Liver (tissue), 9 donors: ENCODE measurements around the gene IL1RL1. TPM values are rescaled to one million over a fixed set of nuclear protein-coding genes. Genes with fewer than 3 reads are reported as not detected.
A peak's percentile ranks its signal among the peaks of the same experiment; 100 is the strongest.

Source experiments
- DNase-seq: peaks from one replicate; pipeline ENCODE4 v3.0.0-alpha.2; 2017; ENCODE audit warnings: low spot score
- H3K27ac ChIP-seq, 2 donors: one replicate each; pipeline ENCODE4 v1.7.0; 2013; ENCODE audit warnings: inconsistent platforms in 2 of 2, low read length in 2 of 2, control low read depth in 1 of 2, low read depth in 1 of 2, mild to moderate bottlenecking in 1 of 2
- H3K27me3 ChIP-seq, 4 donors: one replicate each; pipeline versions ENCODE4 v1.6.1 to v1.7.0; 2013; ENCODE audit warnings: low read length in 3 of 4, inconsistent platforms in 1 of 4, mild to moderate bottlenecking in 1 of 4, moderate library complexity in 1 of 4; ENCODE audit not compliant: control insufficient read depth in 4 of 4, insufficient read depth in 4 of 4
- H3K36me3 ChIP-seq, 4 donors: one replicate each; pipeline versions ENCODE4 v1.6.1 to v1.7.0; 2013; ENCODE audit warnings: low read length in 3 of 4, mild to moderate bottlenecking in 3 of 4, low read depth in 1 of 4, moderate library complexity in 1 of 4; ENCODE audit not compliant: control insufficient read depth in 4 of 4, insufficient read depth in 3 of 4
- H3K4me1 ChIP-seq, 4 donors: one replicate each; pipeline versions ENCODE4 v1.6.1 to v1.7.0; 2013; ENCODE audit warnings: low read length in 3 of 4, mild to moderate bottlenecking in 3 of 4, moderate library complexity in 1 of 4; ENCODE audit not compliant: control insufficient read depth in 4 of 4, insufficient read depth in 4 of 4
- H3K4me3 ChIP-seq, 3 donors: one replicate each; pipeline versions ENCODE4 v1.6.1 to v1.7.0; 2013; ENCODE audit warnings: low read length in 3 of 3, control low read depth in 1 of 3, low read depth in 1 of 3, mild to moderate bottlenecking in 1 of 3
- H3K9ac ChIP-seq, 2 donors: one replicate each; pipeline ENCODE4 v1.7.0; 2013; ENCODE audit warnings: low read length in 2 of 2, mild to moderate bottlenecking in 2 of 2, moderate library complexity in 2 of 2, control low read depth in 1 of 2, low read depth in 1 of 2
- H3K9me3 ChIP-seq, 4 donors: one replicate each; pipeline versions ENCODE4 v1.6.1 to v1.7.0; 2013; ENCODE audit warnings: low read length in 3 of 4; ENCODE audit not compliant: control insufficient read depth in 4 of 4
- ATF3 ChIP-seq: IDR thresholded peaks from 2 replicates; pipeline ENCODE4 v1.6.1; 2016; ENCODE audit warnings: antibody characterized with exemption
- EGR1 ChIP-seq, 2 donors: IDR thresholded peaks; 2 replicates each; pipeline ENCODE4 v1.6.1; 2016 to 2018; ENCODE audit warnings: antibody characterized with exemption in 2 of 2, low read depth in 2 of 2
- FOXA1 ChIP-seq: IDR thresholded peaks from 2 replicates; pipeline ENCODE4 v1.6.1; 2016; ENCODE audit warnings: antibody characterized with exemption
- FOXA2 ChIP-seq: IDR thresholded peaks from 2 replicates; pipeline ENCODE4 v1.6.1; 2016; ENCODE audit warnings: antibody characterized with exemption
- GABPA ChIP-seq, 2 donors: IDR thresholded peaks in 1 of 2; conservative IDR thresholded peaks in 1 of 2; 2 replicates each; pipeline ENCODE4 v1.6.1; 2016; ENCODE audit warnings: antibody characterized with exemption in 2 of 2, mild to moderate bottlenecking in 1 of 2, moderate library complexity in 1 of 2
- HNF4G ChIP-seq: IDR thresholded peaks from 2 replicates; pipeline ENCODE4 v1.6.1; 2016; ENCODE audit warnings: antibody characterized with exemption
- JUND ChIP-seq, 2 donors: IDR thresholded peaks; 2 replicates each; pipeline ENCODE4 v1.6.1; 2016; ENCODE audit warnings: antibody characterized with exemption in 2 of 2
- NR2F2 ChIP-seq: IDR thresholded peaks from 2 replicates; pipeline ENCODE4 v1.6.1; 2016; ENCODE audit warnings: antibody characterized with exemption
- RAD21 ChIP-seq, 2 donors: IDR thresholded peaks; 2 replicates each; pipeline ENCODE4 v1.6.1; 2016; ENCODE audit warnings: antibody characterized with exemption in 2 of 2, mild to moderate bottlenecking in 2 of 2
- RXRA ChIP-seq, 2 donors: IDR thresholded peaks; 2 replicates each; pipeline ENCODE4 v1.6.1; 2017 to 2018; ENCODE audit warnings: antibody characterized with exemption in 2 of 2, mild to moderate bottlenecking in 1 of 2
- SP1 ChIP-seq: IDR thresholded peaks from 2 replicates; pipeline ENCODE4 v1.6.1; 2018; ENCODE audit warnings: antibody characterized with exemption, mild to moderate bottlenecking
- TAF1 ChIP-seq: conservative IDR thresholded peaks from 2 replicates; pipeline ENCODE4 v1.6.1; 2016; ENCODE audit warnings: antibody characterized with exemption, mild to moderate bottlenecking
- YY1 ChIP-seq: IDR thresholded peaks from 2 replicates; pipeline ENCODE4 v1.6.1; 2016; ENCODE audit warnings: antibody characterized with exemption, mild to moderate bottlenecking
- ZBTB33 ChIP-seq: IDR thresholded peaks from 2 replicates; pipeline ENCODE4 v1.6.1; 2016; ENCODE audit warnings: antibody characterized with exemption
- WGBS: extraction: QIAGEN DNeasy Blood & Tissue Kit; methylation state at CpG from one replicate; pipeline ENCODE4 v1.1.7; 2013; 5-methylcytosine and 5-hydroxymethylcytosine counted together
- polyA plus RNA-seq, 2 donors: library from polyadenylated mRNA; stranded (reverse) in 1 of 2; unstranded in 1 of 2; fragments of 200-250 nt in 1 of 2; fragments of >200 nt in 1 of 2; fragmentation: Nextera tagmentation in 1 of 2; extraction: Ambion mirVana in 1 of 2; gene quantifications; one replicate each; pipeline versions ENCODE4 v1.2.1 to v1.2.3, GENCODE V29; 2013 to 2015
- total RNA-seq, 2 donors: library from RNA; depleted of rRNA; stranded (reverse); fragments of >200 nt; gene quantifications; one replicate each; pipeline ENCODE4 v1.2.3, GENCODE V29; 2014
- TF ChIP-seq, protein P1 (sequence below): fragments of 150-350 bp; IDR thresholded peaks from 2 replicates; pipeline ENCODE4 v1.5.1; 2017; ENCODE audit warnings: improper control_type of control experiment, low read depth, low read length; ENCODE audit not compliant: missing input control
- TF ChIP-seq, protein P2 (sequence below): IDR thresholded peaks from 2 replicates; pipeline ENCODE4 v1.6.1; 2016; ENCODE audit warnings: antibody characterized with exemption
- donor health status: healthy.
- donor health status: healthy.
- donor health status: healthy.
- donor health status: healthy.
- donor health status: healthy.

IL1RL1 gene
- total and polyA plus RNA-seq, 4 donors, result 0.75 to 6.2 (median 3.2) TPM

DNA sequence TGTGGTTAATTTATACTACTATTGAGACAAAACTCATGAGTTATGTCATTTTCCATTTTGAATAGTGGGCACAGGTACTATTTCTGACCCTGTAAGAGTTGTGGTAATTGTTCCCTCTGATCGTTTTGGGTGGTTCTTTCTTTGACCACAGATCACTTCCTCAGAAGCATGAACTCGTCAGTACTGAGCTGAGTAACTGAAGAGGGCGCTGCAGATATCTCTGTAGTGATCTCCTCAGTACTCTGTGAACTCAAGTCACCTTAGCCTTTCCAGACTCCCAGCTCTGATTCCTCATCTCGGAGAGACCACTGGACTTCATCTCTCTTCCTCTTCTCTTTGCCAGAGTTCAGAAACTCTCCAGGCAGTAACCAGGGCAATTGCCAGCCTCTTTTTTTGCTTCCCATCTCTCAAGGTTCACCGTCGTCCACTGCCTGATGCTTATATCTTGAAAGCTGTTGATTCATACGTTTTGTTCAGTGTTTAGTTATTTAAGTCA, 9.4 kb upstream of the IL1RL1 start:
- H3K4me1 ChIP-seq, result no peaks in the 10 kb centered on the region
- WGBS, result 23% methylated on average over 7 of the region's 7 CpGs
- TF ChIP-seq GABPA (IDR thresholded peaks at IDR 0.05 in 1 of 2, conservative IDR thresholded peaks at IDR 0.05 in 1 of 2) (no peak), RAD21 (IDR thresholded peaks at IDR 0.05) (peak in 1 of 2 donors; percentile 24)
- TF ChIP-seq, protein P1, sequence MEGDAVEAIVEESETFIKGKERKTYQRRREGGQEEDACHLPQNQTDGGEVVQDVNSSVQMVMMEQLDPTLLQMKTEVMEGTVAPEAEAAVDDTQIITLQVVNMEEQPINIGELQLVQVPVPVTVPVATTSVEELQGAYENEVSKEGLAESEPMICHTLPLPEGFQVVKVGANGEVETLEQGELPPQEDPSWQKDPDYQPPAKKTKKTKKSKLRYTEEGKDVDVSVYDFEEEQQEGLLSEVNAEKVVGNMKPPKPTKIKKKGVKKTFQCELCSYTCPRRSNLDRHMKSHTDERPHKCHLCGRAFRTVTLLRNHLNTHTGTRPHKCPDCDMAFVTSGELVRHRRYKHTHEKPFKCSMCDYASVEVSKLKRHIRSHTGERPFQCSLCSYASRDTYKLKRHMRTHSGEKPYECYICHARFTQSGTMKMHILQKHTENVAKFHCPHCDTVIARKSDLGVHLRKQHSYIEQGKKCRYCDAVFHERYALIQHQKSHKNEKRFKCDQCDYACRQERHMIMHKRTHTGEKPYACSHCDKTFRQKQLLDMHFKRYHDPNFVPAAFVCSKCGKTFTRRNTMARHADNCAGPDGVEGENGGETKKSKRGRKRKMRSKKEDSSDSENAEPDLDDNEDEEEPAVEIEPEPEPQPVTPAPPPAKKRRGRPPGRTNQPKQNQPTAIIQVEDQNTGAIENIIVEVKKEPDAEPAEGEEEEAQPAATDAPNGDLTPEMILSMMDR, result no peak
- no peak overlapping the region for H3K9ac ChIP-seq
- DNase-seq, result no peak
- H3K27ac ChIP-seq, result no peak overlapping the region
- H3K4me3 ChIP-seq, result no peak overlapping the region
- H3K27me3 ChIP-seq, result peaks cover 0 to 10% (median 0%) of the 10 kb centered on the region in 4 donors
- H3K36me3 ChIP-seq, result no peaks in the 10 kb centered on the region
- no peaks in the 10 kb centered on the region for H3K9me3 ChIP-seq

DNA sequence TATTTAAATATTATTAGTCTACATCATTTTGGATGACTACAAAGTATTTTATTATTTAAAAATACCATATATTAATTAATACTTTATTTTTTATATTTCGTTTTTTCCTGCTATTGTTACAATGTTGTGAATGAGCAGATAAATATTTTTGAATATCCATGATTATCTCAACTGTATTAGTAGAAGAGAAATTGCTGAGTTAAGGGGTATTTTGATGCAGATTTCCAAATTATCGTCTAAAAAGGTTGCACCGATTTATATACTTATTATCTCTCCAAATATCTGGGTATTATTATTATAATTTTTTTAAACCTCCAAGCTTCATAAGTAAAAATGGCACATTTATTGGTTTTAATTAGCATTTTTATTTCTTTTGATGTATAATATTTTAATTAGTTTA, 8.9 kb upstream of the IL1RL1 start:
- Histone ChIP-seq H3K36me3 (no peaks in the 10 kb centered on the region), H3K4me1 (no peaks in the 10 kb centered on the region), H3K4me3 (no peak overlapping the region), H3K9ac (no peak overlapping the region), H3K27ac (no peak overlapping the region), H3K9me3 (no peaks in the 10 kb centered on the region), H3K27me3 (peaks cover 0 to 10% (median 0%) of the 10 kb centered on the region in 4 donors)
- WGBS, result 80% methylated on average over 3 of the region's 3 CpGs
- TF ChIP-seq, protein P2, sequence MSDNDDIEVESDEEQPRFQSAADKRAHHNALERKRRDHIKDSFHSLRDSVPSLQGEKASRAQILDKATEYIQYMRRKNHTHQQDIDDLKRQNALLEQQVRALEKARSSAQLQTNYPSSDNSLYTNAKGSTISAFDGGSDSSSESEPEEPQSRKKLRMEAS, result no peak
- TF ChIP-seq SP1 (no peak), ZBTB33 (no peak), NR2F2 (no peak), TAF1 (no peak), EGR1 (IDR thresholded peaks at IDR 0.05; ENCODE audit: low read depth in 2 of 2) (no peak), JUND (IDR thresholded peaks at IDR 0.05) (no peak)
- no peak for DNase-seq

GRCh38 chr2:102303589-102303988, 7.8 kb upstream of the IL1RL1 start:
- H3K9me3 ChIP-seq, result no peaks in the 10 kb centered on the region
- H3K27ac ChIP-seq, result no peak overlapping the region
- no peaks in the 10 kb centered on the region for H3K4me1 ChIP-seq
- H3K4me3 ChIP-seq, result no peak overlapping the region
- no peak overlapping the region for H3K9ac ChIP-seq
- peaks cover 0 to 15% (median 0%) of the 10 kb centered on the region in 4 donors for H3K27me3 ChIP-seq
- WGBS, result 79% methylated on average over 3 of the region's 3 CpGs
- no peak for TF ChIP-seq HNF4G
- no peak for TF ChIP-seq TAF1
- no peak for TF ChIP-seq ATF3
- no peak for TF ChIP-seq YY1
- TF ChIP-seq SP1, result no peak
- TF ChIP-seq FOXA1, result no peak
- no peak for TF ChIP-seq RXRA (IDR thresholded peaks at IDR 0.05)
- TF ChIP-seq, protein P1, result no peak
- no peak for TF ChIP-seq EGR1 (IDR thresholded peaks at IDR 0.05; ENCODE audit: low read depth in 2 of 2)
- TF ChIP-seq GABPA (IDR thresholded peaks at IDR 0.05 in 1 of 2, conservative IDR thresholded peaks at IDR 0.05 in 1 of 2), result no peak
- no peak for TF ChIP-seq JUND (IDR thresholded peaks at IDR 0.05)
- TF ChIP-seq RAD21 (IDR thresholded peaks at IDR 0.05), result no peak
- TF ChIP-seq, protein P2, result no peak
- TF ChIP-seq FOXA2, result no peak
- no peak for TF ChIP-seq ZBTB33
- H3K36me3 ChIP-seq, result no peaks in the 10 kb centered on the region
- DNase-seq, result no peak
